Measurements from ENCODE around the gene KATNB1. TPM values are rescaled to one million over a fixed set of nuclear protein-coding genes. Genes with fewer than 3 reads are reported as not detected.

Gene KATNB1
- total RNA-seq, 6 experiments from 2014 or later = 5.6 to 17.5 (median 8.5) TPM

DNA sequence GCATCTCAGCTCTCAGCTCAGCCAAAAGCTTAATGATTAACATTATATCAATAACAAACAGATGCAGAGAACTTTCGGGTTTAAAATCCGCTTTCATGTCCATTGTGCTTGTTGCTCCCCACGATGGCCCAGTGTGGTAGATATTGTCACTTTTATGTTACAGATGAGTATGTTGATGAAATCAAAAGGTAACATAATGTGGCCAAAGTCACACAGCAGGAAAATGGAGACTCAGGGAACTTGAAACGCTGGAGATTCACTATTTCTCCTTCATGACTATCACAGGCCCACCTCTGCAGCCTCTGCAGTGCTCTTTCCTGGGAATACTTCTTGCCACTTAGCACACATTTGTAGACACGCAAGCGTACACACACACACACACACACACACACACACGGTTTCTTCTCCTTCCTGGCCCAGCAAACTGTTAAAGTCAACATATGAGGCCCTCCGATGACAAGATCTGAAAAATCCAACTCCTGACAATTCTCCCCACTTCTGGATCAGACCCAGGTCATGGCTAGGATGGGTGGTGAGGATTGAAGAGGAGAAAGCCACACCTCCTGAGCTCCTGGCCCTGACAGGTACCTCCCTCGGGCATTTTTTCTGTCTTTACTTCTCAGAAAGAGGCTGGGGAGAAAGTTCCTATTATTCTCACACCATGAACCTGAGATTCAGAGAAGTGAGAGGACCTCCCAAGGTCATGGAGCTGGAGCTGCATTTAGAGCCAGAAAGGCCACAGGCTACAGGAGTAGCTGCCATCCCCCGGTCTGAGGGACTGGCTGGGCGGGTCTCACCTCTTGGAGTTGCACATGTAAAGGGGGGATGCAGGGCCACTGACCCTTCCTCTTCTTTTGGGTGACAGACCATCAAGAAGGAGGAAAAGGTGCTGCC, 31.3 kb upstream of the KATNB1 start:
- ATAC-seq (peak; percentile 86 to 93 (median 91)), DNase-seq (no peak)
- Histone ChIP-seq H3K9me3 (no peaks in the 10 kb centered on the region), H3K27ac (peak overlapping the region in 2 of 3 donors; percentile 88 to 91), H3K36me3 (no peaks in the 10 kb centered on the region), H3K4me1 (peaks cover 0 to 29% (median 8%) of the 10 kb centered on the region in 4 donors), H3K27me3 (no peaks in the 10 kb centered on the region), H3K4me3 (no peak overlapping the region)
- 7% methylated on average over 9 of the region's 11 CpGs for WGBS (ENCODE audit: insufficient coverage, low coverage, low lambda C conversion rate, missing lambda C conversion rate)
- no peak for TF ChIP-seq POLR2A (IDR thresholded peaks at IDR 0.05)
- TF ChIP-seq, protein P1, sequence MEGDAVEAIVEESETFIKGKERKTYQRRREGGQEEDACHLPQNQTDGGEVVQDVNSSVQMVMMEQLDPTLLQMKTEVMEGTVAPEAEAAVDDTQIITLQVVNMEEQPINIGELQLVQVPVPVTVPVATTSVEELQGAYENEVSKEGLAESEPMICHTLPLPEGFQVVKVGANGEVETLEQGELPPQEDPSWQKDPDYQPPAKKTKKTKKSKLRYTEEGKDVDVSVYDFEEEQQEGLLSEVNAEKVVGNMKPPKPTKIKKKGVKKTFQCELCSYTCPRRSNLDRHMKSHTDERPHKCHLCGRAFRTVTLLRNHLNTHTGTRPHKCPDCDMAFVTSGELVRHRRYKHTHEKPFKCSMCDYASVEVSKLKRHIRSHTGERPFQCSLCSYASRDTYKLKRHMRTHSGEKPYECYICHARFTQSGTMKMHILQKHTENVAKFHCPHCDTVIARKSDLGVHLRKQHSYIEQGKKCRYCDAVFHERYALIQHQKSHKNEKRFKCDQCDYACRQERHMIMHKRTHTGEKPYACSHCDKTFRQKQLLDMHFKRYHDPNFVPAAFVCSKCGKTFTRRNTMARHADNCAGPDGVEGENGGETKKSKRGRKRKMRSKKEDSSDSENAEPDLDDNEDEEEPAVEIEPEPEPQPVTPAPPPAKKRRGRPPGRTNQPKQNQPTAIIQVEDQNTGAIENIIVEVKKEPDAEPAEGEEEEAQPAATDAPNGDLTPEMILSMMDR (IDR thresholded peaks at IDR 0.05) = no peak
- intact Hi-C loops (cut with DNase I) = no loop called here

DNA sequence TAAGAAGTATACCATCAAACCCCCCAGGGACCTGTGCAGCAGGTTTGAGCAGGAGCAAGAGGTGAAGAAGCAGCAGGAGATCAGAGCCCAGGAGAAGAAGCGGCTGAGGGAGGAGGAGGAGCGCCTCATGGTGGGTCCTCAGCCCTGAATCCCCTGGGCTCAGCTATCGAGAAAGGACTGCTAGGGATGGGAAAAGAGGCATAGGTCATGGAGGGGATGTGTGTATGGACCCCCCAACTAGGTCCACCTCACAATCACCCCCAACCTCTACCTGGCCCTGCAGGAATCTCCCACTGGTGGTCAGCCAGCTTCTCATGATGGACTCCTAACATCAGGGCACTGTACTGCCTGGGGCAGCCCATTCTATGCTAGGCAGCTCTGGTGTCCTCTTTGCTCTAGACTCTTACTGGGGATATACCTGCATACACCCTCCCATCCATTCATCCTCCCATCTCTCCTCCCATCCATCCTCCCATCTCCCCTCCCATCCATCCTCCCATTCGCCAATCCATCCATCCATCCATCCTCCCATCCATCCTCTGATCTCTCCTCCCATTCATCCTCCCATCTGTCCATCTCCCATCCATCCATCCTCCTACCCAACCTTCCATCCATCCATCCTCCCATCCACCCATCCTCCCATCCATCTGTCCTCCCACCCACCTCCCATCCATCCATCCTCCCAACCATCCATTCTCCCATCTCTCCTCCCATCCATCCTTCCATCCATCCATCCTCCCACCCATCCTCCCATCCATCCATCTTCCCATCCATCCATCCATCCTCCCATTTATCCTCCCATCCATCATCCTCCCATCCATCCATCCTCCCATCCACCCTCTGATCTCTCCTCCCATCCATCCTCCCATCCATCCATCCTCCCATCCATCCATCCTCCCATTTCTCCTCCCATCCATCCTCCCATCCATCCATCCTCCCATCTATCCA, 30.4 kb upstream of the KATNB1 start:
- no peaks in the 10 kb centered on the region for H3K36me3 ChIP-seq
- H3K4me3 ChIP-seq = no peak overlapping the region
- 96% methylated on average over 4 of the region's 4 CpGs for WGBS (ENCODE audit: insufficient coverage, low coverage, low lambda C conversion rate, missing lambda C conversion rate)
- no peak for TF ChIP-seq POLR2A (IDR thresholded peaks at IDR 0.05)
- TF ChIP-seq, protein P1 (IDR thresholded peaks at IDR 0.05) = no peak
- no peak for ATAC-seq
- intact Hi-C loops (cut with DNase I) = no loop called here
- H3K9me3 ChIP-seq = no peaks in the 10 kb centered on the region
- H3K27me3 ChIP-seq = no peaks in the 10 kb centered on the region
- peak overlapping the region in 2 of 3 donors; percentile 88 to 91 for H3K27ac ChIP-seq
- H3K4me1 ChIP-seq = peaks cover 0 to 29% (median 8%) of the 10 kb centered on the region in 4 donors
- DNase-seq = no peak

DNA sequence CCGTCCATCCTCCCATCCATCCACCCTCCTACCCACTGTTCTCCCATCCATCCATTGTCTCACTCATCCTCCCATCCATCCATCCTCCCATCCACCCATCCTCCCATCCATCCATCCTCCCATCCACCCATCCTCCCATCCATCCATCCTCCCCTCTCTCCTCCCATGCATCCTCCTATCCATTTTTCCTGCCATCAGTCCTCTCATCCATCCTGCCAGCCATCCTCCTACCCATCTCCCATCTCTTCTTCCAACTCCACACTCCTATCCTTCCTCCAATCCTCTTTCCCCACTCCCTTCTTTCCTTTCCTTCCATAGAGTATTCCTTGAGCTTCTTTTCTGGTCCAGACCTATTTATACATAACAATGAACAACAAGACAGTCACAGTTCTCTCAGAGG, 28.9 kb upstream of the KATNB1 start:
- no peak overlapping the region for H3K27ac ChIP-seq
- DNase-seq (no peak), ATAC-seq (no peak)
- H3K36me3 ChIP-seq = no peaks in the 10 kb centered on the region
- intact Hi-C loops (cut with DNase I) = no loop called here
- H3K4me1 ChIP-seq = peaks cover 0 to 18% (median 8%) of the 10 kb centered on the region in 4 donors
- H3K4me3 ChIP-seq = no peak overlapping the region
- no peak for TF ChIP-seq POLR2A (IDR thresholded peaks at IDR 0.05)
- TF ChIP-seq, protein P1 (IDR thresholded peaks at IDR 0.05) = no peak
- no peaks in the 10 kb centered on the region for H3K27me3 ChIP-seq
- no peaks in the 10 kb centered on the region for H3K9me3 ChIP-seq
- 100% methylated on average over 1 of the region's 1 CpG for WGBS (ENCODE audit: insufficient coverage, low coverage, low lambda C conversion rate, missing lambda C conversion rate)

DNA sequence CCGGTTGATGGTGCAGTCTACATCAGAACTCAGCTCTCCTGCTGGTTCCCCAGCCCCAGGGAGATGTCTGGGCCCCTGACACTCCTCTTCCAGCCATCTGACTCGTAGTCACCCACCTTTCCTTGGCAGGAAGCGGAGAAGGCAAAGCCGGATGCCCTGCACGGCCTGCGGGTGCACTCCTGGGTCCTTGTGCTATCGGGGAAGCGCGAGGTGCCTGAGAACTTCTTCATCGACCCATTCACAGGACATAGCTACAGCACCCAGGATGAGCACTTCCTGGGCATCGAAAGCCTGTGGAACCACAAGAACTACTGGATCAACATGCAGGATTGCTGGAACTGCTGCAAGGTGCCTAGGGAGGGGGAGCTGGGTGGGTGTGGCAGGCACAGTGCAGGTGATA, 28.2 kb upstream of the KATNB1 start:
- no peak for TF ChIP-seq POLR2A (IDR thresholded peaks at IDR 0.05)
- TF ChIP-seq, protein P1 (IDR thresholded peaks at IDR 0.05) = no peak
- H3K27ac ChIP-seq = no peak overlapping the region
- no peaks in the 10 kb centered on the region for H3K36me3 ChIP-seq
- no peak overlapping the region for H3K4me3 ChIP-seq
- H3K4me1 ChIP-seq = peaks cover 0 to 18% (median 8%) of the 10 kb centered on the region in 4 donors
- intact Hi-C loops (cut with DNase I) = no loop called here
- ATAC-seq (no peak), DNase-seq (no peak)
- 61% methylated on average over 2 of the region's 11 CpGs for WGBS (ENCODE audit: insufficient coverage, low coverage, low lambda C conversion rate, missing lambda C conversion rate)
- H3K9me3 ChIP-seq = no peaks in the 10 kb centered on the region
- H3K27me3 ChIP-seq = no peaks in the 10 kb centered on the region

Data from right lobe of liver (tissue), 6 donors.